SU-DHL-6 (cell line): Measurements from ENCODE around the gene ALG3.

Experiments used
- CTCF ChIP-seq: fragments of 200-600 bp; sonication (generic); IDR thresholded peaks from one replicate; pipeline ENCODE4 v1.5.1; 2017; ENCODE audit warnings: antibody characterized with exemption, mild to moderate bottlenecking, low read length, moderate library complexity; ENCODE audit not compliant: insufficient read depth, poor library complexity, severe bottlenecking
- EZH2phosphoT487 ChIP-seq: fragments of 200-600 bp; sonication (generic), shearing (Covaris generic); conservative IDR thresholded peaks from 2 replicates; pipeline ENCODE4 v1.6.1; 2018; ENCODE audit warnings: mild to moderate bottlenecking, antibody characterized with exemption, low read length, moderate library complexity, mixed read lengths

GRCh38 chr3:184290331-184290730 is 41.6 kb upstream of the ALG3 start:
- no peak for TF ChIP-seq EZH2phosphoT487
- TF ChIP-seq CTCF = no peak
